ENCODE results near the gene CRIM1.
A peak's percentile ranks its signal among the peaks of the same experiment; 100 is the strongest.

The CRIM1 gene

DNA sequence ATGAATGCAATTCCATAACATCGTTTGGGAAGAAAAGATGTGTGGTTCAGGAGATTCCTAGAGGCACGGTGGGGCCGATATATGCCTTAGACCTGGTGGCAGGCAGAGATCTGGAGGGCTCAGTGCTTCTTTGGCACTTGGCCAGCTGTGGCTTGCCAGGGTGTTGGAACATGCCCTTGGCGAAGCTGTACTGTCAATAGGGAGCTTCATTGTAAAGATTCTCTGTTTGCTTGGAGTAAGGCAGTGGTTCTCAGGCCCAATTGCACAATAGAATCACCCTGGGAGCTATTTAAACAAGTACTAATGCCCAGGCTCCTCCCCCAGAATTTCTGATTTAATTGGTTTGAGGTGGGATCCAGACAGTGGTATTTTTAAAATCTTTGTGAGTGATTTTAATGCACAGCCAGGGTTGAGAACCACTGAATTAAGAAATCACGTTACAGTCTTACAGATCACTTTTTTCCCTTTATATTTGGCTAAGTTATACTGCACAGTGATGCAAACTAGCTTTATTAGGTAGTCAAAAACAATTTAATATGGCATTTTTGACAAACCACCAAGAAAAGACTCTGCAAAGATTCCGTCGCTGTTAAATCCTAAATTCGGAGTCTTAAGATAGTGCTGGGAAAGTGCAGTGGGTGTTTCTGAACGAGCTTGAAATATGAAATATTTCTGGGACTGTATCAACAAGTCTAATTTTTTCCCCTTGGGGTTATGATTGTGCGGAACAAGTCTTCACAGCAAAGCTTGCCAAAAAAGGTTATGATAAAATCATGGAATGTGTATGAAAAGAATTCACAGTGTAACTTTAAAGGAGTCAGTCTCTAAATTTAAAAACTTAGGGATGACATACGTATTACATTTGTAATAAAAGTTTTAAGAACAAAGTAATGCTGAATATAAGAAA lies 78.0 kb downstream of the CRIM1 start:
- DNase-seq = no peak

DNA sequence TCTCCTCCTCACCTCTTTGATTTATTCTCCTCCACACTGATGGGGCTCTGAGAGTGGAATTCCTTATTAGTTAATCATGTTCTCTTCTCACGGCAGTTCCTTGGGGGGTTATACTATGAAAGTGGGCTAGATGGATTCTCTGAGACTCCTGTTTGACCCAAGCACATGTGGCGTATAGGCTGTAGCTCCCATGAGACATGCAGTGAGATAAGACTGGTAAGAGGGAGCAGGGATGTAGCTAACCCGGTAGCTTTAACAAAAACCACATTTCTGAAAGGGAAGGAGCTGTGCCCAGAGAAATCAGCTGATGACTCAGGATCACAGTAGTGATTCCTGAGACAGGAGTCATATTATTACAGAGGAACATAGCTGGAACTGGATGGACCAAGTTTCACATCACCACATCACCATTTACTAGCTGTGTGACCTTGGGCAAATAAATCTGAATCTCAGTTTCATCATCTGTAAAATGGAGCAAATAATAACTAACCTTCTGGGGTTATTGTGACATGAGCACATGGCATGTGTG lies 82.9 kb downstream of the CRIM1 start:
- DNase-seq = no peak

DNA sequence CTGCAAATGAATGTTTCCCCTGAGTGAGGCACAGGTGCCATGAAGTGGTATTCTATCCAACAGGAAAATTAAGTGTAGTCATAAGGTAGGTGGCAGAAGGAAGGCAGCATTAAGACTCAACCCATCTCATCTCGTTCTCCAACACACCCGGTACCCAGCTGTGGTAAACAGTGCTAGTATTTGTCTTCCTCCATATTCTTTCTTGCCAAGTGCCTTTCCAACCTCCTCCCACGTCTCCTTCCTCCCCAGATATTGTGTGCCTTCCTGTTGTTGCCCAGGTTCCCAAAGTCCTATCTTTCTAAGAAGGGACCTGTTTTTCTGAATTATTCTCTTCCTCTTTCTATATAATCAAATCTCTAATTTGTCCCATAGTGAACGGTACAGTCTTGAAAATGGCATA lies 83.5 kb downstream of the CRIM1 start:
- no peak for DNase-seq

DNA sequence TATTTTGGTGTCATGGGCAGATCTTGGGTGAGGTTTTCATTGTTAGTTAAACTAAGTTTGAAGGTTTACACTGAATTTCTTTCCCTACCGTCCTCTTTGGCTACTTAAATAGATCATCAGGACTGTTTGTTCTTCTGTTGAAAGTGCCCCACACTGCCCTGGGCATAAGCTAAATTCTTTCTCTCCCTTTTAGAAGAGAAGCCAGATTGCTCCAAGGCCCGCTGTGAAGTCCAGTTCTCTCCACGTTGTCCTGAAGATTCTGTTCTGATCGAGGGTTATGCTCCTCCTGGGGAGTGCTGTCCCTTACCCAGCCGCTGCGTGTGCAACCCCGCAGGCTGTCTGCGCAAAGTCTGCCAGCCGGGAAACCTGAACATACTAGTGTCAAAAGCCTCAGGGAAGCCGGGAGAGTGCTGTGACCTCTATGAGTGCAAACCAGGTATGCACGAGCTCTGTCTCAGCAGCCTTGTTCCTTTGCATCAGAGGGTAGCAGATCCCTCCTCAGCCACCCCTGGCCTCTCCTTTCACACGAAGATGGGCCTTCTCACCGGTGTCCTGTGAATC lies 85.6 kb downstream of the CRIM1 start:
- no peak for DNase-seq

DNA sequence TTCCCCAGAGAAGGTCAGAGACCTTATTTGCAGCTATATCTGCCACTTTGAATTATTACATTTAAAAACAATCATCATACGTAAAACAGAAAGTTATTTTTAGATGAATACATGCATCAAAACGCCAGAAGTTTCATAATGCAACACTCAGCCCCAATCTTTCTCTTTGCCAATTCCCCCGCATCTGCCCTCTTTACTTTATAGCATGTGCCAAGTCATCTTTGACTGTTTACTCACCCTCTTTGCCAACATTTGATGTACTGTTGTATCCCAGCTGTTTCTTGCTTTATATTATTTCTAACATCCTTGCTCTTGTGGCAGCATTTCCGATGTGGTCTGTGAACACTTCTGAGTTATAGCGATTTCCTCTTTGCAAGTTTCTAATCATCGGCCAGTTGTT lies 86.2 kb downstream of the CRIM1 start:
- no peak for DNase-seq

DNA sequence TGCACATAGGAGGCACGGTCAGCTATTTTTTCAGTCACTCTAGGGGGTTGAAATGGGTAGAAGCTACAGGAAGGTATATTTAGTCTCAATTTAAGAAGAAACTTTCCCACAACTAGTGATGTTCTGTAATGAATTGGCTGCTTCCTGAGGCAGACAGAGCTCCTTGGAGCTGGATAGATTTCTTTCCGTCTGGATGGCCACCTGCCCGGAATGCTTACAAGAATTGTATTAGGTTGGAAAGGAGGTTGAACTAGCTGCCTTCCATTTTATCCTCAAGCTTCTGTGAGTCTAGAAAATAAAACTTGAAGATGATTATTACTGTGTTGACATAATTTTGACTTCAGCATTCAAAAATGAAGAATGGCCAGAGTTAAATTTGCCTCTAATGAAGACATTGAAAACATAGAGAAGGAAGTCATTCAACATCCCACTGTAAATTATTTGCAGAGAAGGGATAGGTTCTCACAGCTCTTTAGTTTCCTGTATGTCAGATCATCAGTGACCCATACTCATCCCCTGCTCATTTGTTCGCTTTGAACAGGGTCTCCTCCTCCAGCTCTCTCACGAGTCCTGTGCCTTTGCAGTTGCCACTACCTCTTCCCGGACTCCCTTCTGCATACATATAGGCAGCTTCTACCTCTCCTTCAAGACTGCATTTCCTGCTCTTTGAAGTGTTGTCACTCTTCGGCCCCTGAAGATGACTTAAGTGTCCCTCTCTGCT lies 88.8 kb downstream of the CRIM1 start:
- DNase-seq = no peak

DNA sequence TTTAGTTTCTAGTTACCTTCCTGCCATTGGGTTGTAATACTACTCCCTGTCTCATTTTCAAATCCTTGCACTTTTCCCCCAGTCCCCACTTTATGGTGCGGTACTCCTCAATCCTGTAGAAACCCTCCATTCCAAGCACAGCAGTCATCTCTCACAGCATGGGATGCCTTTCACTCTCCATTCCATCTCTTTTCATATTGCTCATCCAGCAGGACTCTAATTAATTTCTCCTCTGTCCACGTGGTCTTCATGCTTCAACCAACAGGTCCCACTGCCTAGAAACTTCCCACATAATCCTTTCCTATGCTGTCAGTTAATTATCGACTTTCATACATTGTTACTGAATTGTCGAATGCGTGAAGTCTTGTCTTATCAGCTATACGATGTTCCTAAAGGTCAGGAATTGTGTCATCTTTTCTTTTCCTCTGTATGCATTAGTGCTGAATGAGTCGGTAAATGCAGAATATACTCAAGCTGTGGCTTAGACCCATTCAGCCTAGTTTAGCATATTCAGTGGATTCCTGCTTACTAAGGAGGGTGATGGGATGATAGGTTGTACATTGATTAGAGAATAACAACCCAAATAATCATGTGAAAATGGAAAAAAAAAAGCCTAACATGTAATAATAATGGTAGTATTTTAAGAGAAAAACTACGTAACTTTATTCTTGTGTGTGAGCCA lies 89.7 kb downstream of the CRIM1 start:
- no peak for DNase-seq

DNA sequence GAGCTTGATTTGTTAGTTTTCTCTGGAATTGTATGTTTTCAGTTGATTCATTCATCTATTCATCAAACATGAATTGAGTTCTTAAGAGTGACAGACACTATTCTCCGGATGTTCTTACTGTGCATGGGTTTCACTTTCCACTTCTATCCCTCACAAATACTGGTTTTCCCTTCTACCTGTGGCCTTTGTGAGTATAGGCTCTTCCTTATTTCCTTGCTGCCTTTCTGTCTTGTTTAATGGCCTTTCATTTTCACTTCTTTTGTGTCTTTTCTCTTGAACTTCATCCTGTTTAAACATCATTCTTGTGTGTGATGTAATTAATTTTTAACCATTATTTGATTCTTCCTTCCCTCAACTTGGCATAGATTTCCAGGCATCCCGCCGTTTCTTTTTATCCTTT lies 90.7 kb downstream of the CRIM1 start:
- DNase-seq = no peak

DNA sequence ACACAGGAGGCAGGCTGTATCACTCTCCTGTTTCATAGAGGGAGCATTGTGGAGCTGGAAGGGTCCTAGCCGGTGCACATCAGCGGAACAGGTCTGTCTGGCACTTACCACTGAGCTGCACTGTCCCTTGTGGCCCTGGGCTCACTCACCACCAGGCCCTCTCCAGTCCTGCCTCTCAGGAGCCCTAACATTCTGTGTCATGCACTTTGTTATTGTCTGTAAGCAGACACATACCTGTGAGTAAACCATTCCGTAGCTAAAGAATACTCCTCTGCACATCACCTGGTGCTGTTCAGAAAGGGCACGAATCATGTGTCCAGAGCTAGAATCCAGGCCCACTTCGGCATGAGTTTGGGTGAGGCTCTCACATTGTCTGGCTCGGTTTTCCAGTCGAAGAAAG lies 93.6 kb downstream of the CRIM1 start:
- no peak for DNase-seq

DNA sequence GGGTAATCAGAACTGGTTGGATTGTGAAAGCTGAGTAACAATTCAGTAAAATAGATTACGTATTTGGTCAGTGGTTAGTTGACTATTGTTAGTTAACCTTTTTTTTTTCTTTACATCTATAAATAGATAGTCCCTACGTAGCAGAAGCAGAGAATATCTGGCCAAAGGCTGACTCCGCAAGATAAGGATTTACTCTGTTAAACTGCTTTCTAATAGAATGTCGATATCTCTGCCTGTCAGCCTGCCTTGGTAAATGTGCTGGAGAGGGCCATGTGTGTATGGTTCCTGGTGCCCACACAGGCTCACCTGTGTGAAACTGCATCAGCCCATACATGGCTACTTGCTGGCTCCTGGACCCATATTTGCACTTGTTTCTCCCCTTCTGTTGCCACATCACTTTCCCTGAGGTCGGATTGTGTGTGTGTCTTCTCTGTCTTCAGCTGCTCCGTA lies 94.4 kb downstream of the CRIM1 start:
- no peak for DNase-seq

DNA sequence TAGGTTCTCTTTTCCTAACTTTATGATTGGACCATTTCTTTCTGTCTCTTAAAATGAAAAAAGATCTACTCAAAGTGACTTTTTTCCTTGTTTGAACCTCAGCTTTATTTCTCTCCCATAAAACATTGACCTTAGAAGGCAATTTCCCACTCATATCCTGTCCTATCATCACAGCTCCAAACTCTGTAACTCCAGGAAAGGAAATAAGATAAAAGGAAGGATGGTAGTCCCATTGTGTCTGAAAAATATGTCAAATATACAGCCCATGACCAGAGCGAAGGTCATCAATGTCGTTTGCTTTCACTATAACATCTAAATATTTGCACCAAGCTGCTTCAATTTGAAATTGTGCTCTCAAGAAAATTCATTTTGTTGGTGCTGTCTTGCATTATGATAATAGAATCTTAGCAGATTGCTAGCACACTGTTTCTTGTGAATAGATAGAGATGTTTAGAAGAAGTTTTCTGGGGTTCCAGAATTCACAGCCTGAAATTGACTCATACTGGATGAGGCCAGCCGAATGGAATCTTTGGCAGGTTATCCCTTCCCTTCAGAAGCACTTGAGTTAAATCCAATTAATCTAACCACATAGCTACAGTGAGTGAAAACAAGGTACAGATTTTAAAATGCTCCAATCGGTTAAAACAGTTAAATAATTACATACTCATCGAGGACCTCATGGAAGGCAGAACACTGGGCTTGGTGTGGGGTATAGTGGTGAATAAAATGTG lies 95.1 kb downstream of the CRIM1 start:
- DNase-seq = no peak

DNA sequence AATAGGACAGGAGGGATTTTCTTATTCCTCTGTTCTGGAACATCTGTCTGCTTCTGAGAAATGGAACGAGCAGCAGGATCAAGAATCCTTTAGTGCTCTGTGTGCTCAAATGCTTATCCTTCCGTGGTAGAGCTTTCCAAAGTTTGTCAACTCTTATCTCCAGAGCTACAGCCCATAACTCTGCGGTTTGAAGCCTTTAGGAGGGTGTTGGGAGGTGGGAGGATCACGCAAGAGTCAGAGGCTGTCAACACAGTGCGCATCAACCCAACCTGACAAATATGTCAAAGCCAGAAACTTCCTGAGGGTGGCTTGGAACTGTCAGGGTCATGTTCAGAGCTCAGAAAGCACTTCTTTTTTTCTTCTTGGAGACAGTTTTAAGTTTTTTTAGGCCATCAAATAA lies 95.9 kb downstream of the CRIM1 start:
- DNase-seq = no peak

DNA sequence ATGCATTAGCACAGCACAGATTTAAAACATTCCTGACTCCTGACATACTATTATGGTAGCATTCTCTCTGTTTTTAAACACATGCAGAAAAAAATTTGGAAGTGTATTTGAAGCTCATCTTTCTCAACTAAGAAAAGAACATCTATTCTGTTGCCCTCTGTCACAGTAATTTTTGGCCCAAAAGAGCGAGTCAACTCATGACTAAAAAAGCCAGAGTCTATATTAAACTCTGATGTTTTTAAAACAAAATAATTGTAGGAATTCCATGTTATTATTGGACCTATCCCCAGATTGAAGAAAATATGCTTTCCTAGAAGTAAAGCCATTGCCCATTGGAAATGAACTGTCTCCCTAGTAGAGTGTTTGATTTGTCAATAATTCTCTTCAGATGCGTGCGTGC lies 96.7 kb downstream of the CRIM1 start:
- no peak for DNase-seq

DNA sequence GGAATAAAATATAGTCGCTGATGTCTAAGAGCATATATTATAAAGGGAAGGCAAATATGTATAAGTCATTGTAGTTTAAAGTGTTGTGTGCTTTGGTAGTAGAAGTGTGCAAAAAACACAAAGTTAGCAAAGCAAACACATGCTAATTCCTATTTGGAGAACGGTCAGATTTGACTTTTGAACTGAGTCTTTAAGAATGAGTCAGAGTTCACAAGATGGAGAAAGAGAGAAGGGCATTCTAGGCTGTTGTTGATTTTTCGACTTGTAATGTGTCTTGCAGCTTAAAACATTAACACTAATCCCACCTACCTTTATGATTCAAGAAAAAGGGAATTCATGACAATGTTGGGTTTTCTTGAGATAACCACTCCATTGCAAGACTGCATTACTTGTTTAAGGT lies 98.1 kb downstream of the CRIM1 start:
- DNase-seq = no peak

DNA sequence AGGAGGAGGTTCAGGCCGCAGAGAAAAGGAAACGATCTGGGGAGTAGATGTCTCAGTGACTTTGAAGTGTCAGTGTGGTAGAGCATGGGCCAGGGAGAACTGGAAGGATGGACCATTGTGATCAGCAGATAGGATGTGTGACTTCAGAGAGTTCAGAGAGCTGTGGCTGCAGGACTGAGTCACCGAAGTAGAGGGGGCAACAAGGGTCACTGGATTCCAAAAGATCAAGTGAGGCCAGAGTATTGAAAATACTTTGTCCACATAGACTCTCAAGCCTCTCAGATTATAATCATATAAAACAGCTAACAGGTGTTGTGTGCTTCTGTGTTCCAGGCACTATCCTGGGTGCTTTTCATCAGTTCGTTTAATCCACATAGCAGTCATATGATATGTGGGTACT lies 99.4 kb downstream of the CRIM1 start:
- no peak for DNase-seq

DNA sequence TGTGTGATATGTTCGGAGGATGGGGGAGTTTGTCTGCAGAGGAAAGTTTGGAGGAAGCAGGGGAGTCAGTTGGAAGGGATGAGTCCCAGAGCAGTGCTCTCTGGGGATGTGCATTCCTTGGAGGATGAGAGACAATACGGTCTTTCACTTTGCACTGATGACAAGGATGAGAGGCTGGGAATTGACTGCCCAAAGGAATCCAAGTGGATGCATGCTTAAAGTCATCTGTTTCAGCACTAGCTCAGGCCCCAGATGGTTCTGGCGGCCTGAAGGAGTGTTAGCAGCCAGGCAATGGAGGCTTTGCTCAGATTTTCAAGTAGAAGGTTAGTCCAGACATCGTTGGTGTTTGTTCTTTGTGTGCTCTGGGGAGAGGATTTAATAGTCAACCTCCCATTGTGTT lies 100.2 kb downstream of the CRIM1 start:
- no peak for DNase-seq

DNA sequence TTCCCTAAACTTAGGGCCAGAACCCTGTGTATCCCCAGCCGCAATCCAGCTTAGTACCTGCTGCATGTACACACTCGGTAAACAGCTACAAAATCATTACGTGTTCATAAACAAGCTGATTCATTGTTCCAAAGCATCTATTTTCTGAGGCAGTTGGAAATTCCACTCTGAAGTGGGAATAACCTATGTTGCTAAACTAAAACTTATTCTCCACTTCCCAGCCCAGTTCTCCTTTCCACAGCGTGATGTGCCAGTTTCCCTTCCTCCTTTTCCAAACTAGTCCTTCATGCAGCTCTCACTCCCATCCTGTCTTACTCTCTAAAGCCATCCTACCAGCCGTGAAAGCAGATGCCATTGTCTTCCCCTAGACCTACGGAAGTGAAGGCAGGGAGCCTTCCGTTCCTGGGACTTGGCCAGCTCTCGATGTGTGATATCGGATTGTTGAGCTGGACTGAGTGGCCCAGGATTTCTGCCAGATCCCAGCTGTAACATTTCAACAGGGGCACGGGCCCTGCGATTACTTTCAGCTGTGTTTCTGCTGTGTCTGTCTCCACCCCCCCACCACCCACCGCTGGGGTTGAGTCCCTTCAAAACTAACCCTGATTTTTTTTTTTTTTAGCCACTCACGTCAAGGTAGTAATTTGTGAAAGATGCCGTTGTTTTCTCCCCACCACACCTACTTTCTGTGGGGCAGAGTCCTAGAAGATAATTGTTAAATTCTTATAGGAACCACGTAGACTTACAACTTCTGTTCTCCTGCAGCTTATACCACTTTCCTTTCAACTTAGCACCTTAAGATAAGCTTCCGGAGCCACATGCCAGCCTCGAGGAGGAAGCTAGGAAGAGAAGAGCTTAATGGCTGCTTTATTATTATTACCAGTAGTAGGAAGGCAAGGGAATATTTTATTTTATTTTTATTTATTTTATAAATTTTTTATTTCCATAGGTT lies 100.9 kb downstream of the CRIM1 start:
- DNase-seq = no peak

DNA sequence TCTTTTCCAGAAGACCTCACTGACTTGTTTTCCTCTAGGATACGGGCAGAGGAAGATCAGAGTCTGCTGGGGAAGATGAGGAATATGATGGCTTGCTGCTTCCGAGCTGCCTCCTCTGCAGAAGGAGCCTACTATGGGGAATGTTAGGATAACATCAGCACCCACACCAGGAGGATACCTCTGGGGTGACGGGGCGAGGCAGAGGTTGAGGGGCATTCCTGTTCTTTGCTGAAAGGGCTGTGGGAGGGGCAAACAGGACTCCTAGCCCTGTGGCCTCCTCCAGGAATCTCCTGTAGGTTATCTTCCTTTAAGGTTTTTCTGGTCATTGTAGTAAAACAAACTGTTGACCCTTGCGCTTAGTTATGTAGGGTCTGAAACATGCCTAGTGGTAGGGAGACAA lies 102.5 kb downstream of the CRIM1 start:
- no peak for DNase-seq

DNA sequence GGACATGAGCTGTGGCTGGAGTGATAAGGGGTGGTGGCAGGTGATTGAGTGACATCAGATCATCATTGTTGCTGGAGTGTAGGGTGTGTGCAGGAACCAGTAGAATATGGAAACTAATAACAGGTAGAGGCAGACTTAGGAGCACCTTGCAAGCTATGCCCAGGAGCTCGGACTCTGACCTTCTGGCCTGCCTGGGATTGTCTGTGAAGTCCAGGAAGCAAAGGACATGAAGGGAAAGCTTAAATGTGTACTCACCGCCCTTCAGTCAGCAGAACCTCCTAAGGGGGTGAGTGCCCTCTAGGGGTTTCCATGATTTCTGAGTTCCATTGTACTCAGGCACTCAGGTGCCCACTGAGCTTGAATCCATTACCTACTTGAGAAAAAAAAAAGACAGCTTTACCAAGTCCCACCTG lies 104.2 kb downstream of the CRIM1 start:
- peak; percentile 48 to 70 for DNase-seq

DNA sequence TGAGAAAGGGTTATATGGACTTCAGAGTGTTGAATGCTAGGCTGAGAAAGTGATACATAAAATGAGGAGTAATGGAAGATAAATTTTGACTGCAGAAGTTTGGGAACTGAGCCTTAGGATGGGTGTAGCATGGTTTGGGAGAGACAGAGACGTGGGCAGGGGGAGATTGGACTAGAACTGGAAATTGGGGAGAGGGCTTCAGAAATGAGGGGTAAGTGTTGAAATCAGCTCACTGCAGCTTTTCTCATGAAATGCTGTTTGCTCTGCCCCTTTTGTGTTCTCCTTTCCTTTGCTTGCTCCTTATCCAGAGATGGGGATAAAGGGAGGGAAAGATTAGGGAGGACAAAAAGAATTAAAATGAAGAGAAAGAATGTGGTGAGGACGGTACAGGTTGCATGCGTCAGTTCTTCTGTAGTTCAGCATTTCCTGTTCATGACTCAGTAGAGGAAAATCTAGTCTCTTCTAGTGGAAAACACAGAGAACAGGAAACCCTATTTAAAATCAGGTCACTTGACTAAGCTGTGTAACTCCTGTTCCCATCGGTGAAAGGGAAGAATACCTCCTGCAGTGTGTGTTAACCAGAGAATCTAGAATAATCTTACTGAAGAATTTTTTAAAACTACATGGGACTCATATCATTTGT lies 105.6 kb downstream of the CRIM1 start:
- DNase-seq = no peak

Data from NCI-H187 (cell line).